Smooth muscle cell (in vitro differentiated cells): ENCODE results near the gene RFC1. TPM values are rescaled to one million over a fixed set of nuclear protein-coding genes. Genes with fewer than 3 reads are reported as not detected.
"Not testable (repeated sequence)": the region's sequence is repeated elsewhere in the genome, so short reads cannot be mapped to it uniquely, and the experiment has no call there.

Experiments
- DNase-seq: peaks from one replicate; lab custom pipeline; 2025; ENCODE audit not compliant: unreplicated experiment; lab: John Stamatoyannopoulos, UW
- H2AFZ ChIP-seq: fragments of 200-600 bp; sonication (generic); 2 replicates; pipeline ENCODE4 v1.6.0; 2016; ENCODE audit warnings: antibody characterized with exemption, low read depth, mild to moderate bottlenecking
- H3F3A ChIP-seq: fragments of 200-600 bp; sonication (generic); 2 replicates; pipeline ENCODE4 v1.6.0; 2017; ENCODE audit warnings: antibody characterized with exemption, low read depth
- H3K27ac ChIP-seq: fragments of 200-600 bp; sonication (generic); 2 replicates; pipeline ENCODE4 v1.5.1; 2016; ENCODE audit warnings: low read depth, mild to moderate bottlenecking
- H3K27me3 ChIP-seq: fragments of 200-600 bp; sonication (generic); 2 replicates; pipeline ENCODE4 v1.6.1; 2016; ENCODE audit warnings: low read depth, mild to moderate bottlenecking
- H3K36me3 ChIP-seq: fragments of 200-600 bp; sonication (generic); 2 replicates; pipeline ENCODE4 v1.5.1; 2016; ENCODE audit warnings: low read depth
- H3K4me1 ChIP-seq: fragments of 200-600 bp; sonication (generic); 2 replicates; pipeline ENCODE4 v1.5.1; 2016; ENCODE audit warnings: low read depth
- H3K4me2 ChIP-seq: fragments of 200-600 bp; sonication (generic); 2 replicates; pipeline ENCODE4 v1.6.0; 2016; ENCODE audit warnings: mild to moderate bottlenecking
- H3K4me3 ChIP-seq: fragments of 200-600 bp; sonication (generic); 2 replicates; pipeline ENCODE4 v1.5.1; 2016; ENCODE audit warnings: mild to moderate bottlenecking
- H3K79me2 ChIP-seq: fragments of 200-600 bp; sonication (generic); 2 replicates; pipeline ENCODE4 v1.6.0; 2016; ENCODE audit warnings: low read depth, mild to moderate bottlenecking
- H3K9ac ChIP-seq: fragments of 200-600 bp; sonication (generic); 2 replicates; pipeline ENCODE4 v1.6.0; 2016; ENCODE audit warnings: low read depth
- H3K9me3 ChIP-seq: fragments of 200-600 bp; sonication (generic); replicated peaks from 2 replicates; pipeline ENCODE4 v1.5.1; 2016; ENCODE audit warnings: low read depth
- H4K20me1 ChIP-seq: fragments of 200-600 bp; sonication (generic); 2 replicates; pipeline ENCODE4 v1.6.0; 2016; ENCODE audit warnings: low read depth
- CTCF ChIP-seq: fragments of 200-600 bp; sonication (generic); IDR thresholded peaks from 2 replicates; pipeline ENCODE4 v1.5.1; 2017; ENCODE audit warnings: borderline replicate concordance, mild to moderate bottlenecking, antibody characterized with exemption; ENCODE audit not compliant: insufficient read depth, poor library complexity, severe bottlenecking
- WGBS: methylation state at CpG from one replicate; pipeline ENCODE4 v1.1.7; 2016; ENCODE audit warnings: low lambda C conversion rate; 5-methylcytosine and 5-hydroxymethylcytosine counted together
- polyA plus RNA-seq: library from polyadenylated mRNA; unstranded; fragments of >200 nt; fragmentation: Nextera tagmentation; extraction: Ambion mirVana; gene quantifications from 2 replicates; pipeline ENCODE4 v1.2.1, GENCODE V29; 2016
- total RNA-seq: library from RNA; depleted of rRNA; stranded (reverse); fragments of >200 nt; gene quantifications from 2 replicates; pipeline ENCODE4 v1.2.3, GENCODE V29; 2014

RFC1 gene
- total RNA-seq = 48.0 and 54.7 TPM in 2 replicates
- 25.3 and 36.3 TPM in 2 replicates for polyA plus RNA-seq

GRCh38 chr4:39365830-39366771 lies at the start of gene RFC1:
Gene RFC1, minus strand, starts transcription at chr4:39366362. Its CDS starts 121 bp downstream, at chr4:39366241.
- Histone ChIP-seq H3K79me2 (peaks cover 50% of the 10 kb centered on the region), H3K27me3 (no peaks in the 10 kb centered on the region), H2AFZ (peak within 1 kb of the TSS; percentile 99), H3K4me1 (peaks cover 11% of the 10 kb centered on the region), H3K27ac (peak within 1 kb of the TSS; percentile 54), H4K20me1 (peaks cover 35% of the 10 kb centered on the region), H3F3A (no peaks in the 10 kb centered on the region), H3K9ac (peak within 1 kb of the TSS; percentile 91), H3K4me3 (peak within 1 kb of the TSS; percentile 80), H3K36me3 (no peaks in the 10 kb centered on the region), H3K9me3 (no peaks in the 10 kb centered on the region), H3K4me2 (peak within 1 kb of the TSS; percentile 87)
- TF ChIP-seq CTCF = no peak
- 7% methylated on average over 57 of the region's 60 CpGs for WGBS
- DNase-seq = peak; percentile 59

- Histone ChIP-seq H2AFZ (no peak overlapping the region), H3K4me3 (no peak overlapping the region), H3F3A (no peaks in the 10 kb centered on the region), H3K27ac (no peak overlapping the region), H3K9ac (no peak overlapping the region), H4K20me1 (no peaks in the 10 kb centered on the region), H3K27me3 (no peaks in the 10 kb centered on the region), H3K79me2 (no peaks in the 10 kb centered on the region), H3K9me3 (no peaks in the 10 kb centered on the region), H3K4me1 (no peaks in the 10 kb centered on the region), H3K36me3 (no peaks in the 10 kb centered on the region), H3K4me2 (no peak overlapping the region)
- 85% methylated on average over 2 of the region's 2 CpGs for WGBS
- DNase-seq = no peak
- no peak for TF ChIP-seq CTCF
These were observed 49.6 kb upstream of the RFC1 start for GRCh38 chr4:39415678-39416283.

GRCh38 chr4:39411561-39411960 lies 45.4 kb upstream of the RFC1 start:
- H3K9me3 ChIP-seq, H3K4me3 ChIP-seq, H4K20me1 ChIP-seq, H3K9ac ChIP-seq, H2AFZ ChIP-seq, H3K4me2 ChIP-seq, H3K4me1 ChIP-seq, H3K27me3 ChIP-seq, H3K79me2 ChIP-seq, H3K27ac ChIP-seq, DNase-seq, H3F3A ChIP-seq, H3K36me3 ChIP-seq: not testable (repeated sequence)
- 96% methylated on average over 8 of the region's 8 CpGs for WGBS

- Histone ChIP-seq H3F3A (no peaks in the 10 kb centered on the region), H3K4me3 (no peak overlapping the region), H3K4me1 (no peaks in the 10 kb centered on the region), H3K9me3 (no peaks in the 10 kb centered on the region), H3K27me3 (peaks cover 7% of the 10 kb centered on the region), H3K4me2 (no peak overlapping the region), H3K79me2 (no peaks in the 10 kb centered on the region), H3K9ac (no peak overlapping the region), H4K20me1 (no peaks in the 10 kb centered on the region), H3K27ac (no peak overlapping the region), H2AFZ (no peak overlapping the region), H3K36me3 (no peaks in the 10 kb centered on the region)
- TF ChIP-seq CTCF = no peak
- 85% methylated on average over 5 of the region's 5 CpGs for WGBS
- DNase-seq = no peak
These were observed 44.3 kb upstream of the RFC1 start for GRCh38 chr4:39410415-39410814.
